AG04450 (cell line): Measurements from ENCODE around the gene EFCAB5. TPM values are rescaled to one million over a fixed set of nuclear protein-coding genes. Genes with fewer than 3 reads are reported as not detected.

Experiments used
- CTCF ChIA-PET: fragments of 300-600, 350-600 bp; formaldehyde crosslinking; extraction: SDS; loops from one replicate; lab custom pipeline; 2022; ENCODE audit warnings: antibody characterized with exemption, inconsistent platforms; lab: Charles Lee
- POLR2A ChIA-PET: fragments of 350-600 bp; formaldehyde crosslinking; extraction: SDS; loops from one replicate; lab custom pipeline; 2021; ENCODE audit warnings: antibody characterized with exemption, inconsistent platforms; lab: Yijun Ruan, JAX
- DNase-seq: peaks from one replicate; pipeline ENCODE4 v3.0.0-alpha.2; 2011; ENCODE audit warnings: low read depth, low spot score
- H3K27ac ChIP-seq: one replicate; pipeline ENCODE4 v1.5.1; 2012; ENCODE audit warnings: low read depth, low read length, control low read depth
- H3K27me3 ChIP-seq: one replicate; pipeline ENCODE4 v1.6.0; 2012; ENCODE audit warnings: low read length; ENCODE audit not compliant: control insufficient read depth, insufficient read depth
- H3K4me3 ChIP-seq: 2 replicates; pipeline ENCODE4 v1.5.1; 2011; ENCODE audit warnings: mild to moderate bottlenecking, low read depth, low read length, control low read depth
- H3K9me3 ChIP-seq: 2 replicates; pipeline ENCODE4 v1.5.1; 2012; ENCODE audit warnings: low read length; ENCODE audit not compliant: control insufficient read depth, insufficient read depth
- polyA plus RNA-seq: library from polyadenylated mRNA; depleted of rRNA; stranded (reverse); fragments of >200 nt; gene quantifications from 2 replicates; pipeline ENCODE4 v1.2.3, GENCODE V29; 2011
- TF ChIP-seq, protein P1 (sequence below): IDR thresholded peaks from 2 replicates; pipeline ENCODE4 v1.5.1; 2011; ENCODE audit warnings: low read depth, low read length, control low read depth, inconsistent platforms

Gene EFCAB5
- polyA plus RNA-seq, 1 experiment: 0.24 TPM

DNA sequence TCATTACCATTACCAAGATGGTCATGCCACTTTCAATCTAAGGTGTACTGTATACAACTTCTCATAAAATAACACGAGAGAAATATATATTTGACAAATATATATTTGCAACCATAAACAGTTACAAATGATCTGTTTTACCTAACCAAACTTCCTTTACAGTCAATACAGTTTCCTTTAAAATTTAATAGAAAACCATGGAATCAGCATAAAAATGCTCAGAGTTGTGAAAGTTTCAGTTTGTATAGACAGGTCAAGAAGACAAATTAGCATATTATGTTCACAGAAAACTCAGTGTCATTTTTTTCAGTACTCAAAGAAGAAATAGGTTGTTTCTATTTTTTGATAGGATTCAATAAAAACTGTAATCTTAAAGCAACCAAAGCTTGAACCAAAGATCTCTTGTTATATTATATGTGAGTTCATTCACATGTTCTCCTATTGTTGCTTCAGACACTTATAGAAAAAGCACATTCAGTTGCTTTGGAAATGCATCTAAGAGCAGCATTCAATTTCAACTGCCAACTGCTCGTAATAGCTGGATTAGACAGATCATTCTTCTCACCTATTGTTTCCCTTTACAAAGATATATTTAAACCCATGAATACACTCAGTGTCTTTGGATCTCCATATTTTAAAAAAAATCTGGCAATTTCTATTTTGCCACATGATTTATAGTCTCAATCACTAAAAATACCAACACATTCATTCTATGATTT lies 26.5 kb upstream of the EFCAB5 start:
- TF ChIP-seq, protein P1, sequence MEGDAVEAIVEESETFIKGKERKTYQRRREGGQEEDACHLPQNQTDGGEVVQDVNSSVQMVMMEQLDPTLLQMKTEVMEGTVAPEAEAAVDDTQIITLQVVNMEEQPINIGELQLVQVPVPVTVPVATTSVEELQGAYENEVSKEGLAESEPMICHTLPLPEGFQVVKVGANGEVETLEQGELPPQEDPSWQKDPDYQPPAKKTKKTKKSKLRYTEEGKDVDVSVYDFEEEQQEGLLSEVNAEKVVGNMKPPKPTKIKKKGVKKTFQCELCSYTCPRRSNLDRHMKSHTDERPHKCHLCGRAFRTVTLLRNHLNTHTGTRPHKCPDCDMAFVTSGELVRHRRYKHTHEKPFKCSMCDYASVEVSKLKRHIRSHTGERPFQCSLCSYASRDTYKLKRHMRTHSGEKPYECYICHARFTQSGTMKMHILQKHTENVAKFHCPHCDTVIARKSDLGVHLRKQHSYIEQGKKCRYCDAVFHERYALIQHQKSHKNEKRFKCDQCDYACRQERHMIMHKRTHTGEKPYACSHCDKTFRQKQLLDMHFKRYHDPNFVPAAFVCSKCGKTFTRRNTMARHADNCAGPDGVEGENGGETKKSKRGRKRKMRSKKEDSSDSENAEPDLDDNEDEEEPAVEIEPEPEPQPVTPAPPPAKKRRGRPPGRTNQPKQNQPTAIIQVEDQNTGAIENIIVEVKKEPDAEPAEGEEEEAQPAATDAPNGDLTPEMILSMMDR: no peak
- Histone ChIP-seq H3K27me3 (no peaks in the 10 kb centered on the region), H3K4me3 (no peak overlapping the region), H3K9me3 (no peaks in the 10 kb centered on the region), H3K27ac (no peak overlapping the region)
- ChIA-PET CTCF (interaction anchor here (0.8 kb wide), 1 partner anchor 108 kb away, joined by 5 read pairs; no protein-coding TSS in a partner anchor), POLR2A (no interaction called here)
- no peak for DNase-seq

DNA sequence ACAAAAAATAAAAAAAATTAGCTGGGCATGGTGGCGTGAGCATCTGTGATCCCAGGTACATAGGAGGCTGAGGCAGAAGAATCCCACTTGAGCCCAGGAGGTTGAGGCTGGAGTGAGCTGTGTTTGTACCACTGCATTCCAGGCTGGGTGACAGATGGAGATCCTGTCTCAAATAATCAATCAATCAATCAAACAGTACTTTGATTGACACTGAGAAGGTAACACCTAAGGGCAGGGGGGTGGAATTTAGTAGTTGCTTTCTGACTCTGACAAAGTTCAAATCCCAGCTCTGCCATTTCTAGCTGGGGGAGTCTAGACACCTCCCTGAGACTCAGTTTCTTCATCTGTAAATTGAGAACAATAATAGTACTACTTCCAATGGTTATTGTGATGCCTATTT lies 23.4 kb upstream of the EFCAB5 start:
- TF ChIP-seq, protein P1: no peak
- DNase-seq: no peak
- CTCF ChIA-PET: no interaction called here
- H3K27ac ChIP-seq: no peak overlapping the region
- POLR2A ChIA-PET: no interaction called here
- H3K4me3 ChIP-seq: no peak overlapping the region
- H3K27me3 ChIP-seq: no peaks in the 10 kb centered on the region
- H3K9me3 ChIP-seq: no peaks in the 10 kb centered on the region

DNA sequence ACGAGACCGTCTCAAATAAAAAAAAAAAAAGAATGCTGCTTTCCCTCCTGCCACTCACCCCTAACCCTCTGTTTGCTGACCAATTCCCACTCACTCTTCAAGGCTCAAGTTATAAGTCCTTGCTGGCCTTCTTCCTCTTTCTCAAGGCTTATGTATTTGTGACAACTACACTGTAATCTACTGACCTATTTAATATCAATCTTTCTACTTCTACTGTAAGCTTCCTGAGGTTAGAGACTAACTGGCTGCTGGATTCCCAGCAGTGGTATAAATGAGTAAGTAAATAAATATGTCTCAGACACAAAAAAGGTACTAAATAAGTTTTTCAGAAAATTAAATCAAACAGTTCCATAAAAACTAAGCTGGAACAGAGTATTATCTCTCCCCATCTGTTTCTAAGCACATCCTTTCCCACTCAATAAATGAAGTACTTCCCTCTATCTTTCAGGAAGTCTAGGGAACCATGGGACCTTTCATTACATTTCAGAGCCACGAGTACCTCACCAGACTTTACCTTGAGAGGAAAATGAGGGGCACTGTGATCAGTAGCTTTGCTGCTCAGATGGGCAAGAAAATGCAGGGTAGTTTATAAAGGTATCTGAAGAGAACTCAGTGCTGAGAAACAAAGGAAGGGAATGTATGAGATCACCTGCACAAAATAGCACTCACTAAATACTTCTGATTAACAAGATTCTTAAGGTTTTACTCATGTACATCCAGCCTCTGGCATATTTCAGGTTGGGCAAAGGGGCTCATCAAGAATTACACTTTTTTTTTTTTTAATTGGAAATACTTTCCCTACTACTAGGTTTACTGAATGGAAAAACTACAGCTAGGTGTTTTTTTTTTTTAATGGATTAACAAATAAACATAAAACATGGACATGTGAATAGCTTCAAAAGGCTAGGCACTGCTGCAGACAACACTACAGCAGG lies 22.2 kb upstream of the EFCAB5 start:
- CTCF ChIA-PET: interaction anchor here (0.7 to 2.4 kb wide), 4 partner anchors 12 to 174 kb away, joined by 3 to 28 read pairs (median 3); no protein-coding TSS in a partner anchor
- no peaks in the 10 kb centered on the region for H3K9me3 ChIP-seq
- TF ChIP-seq, protein P1: no peak
- POLR2A ChIA-PET: interaction anchor here (0.6 to 0.9 kb wide), 2 partner anchors 12 to 338 kb away, joined by 5 to 6 read pairs; no protein-coding TSS in a partner anchor
- no peak for DNase-seq
- H3K27me3 ChIP-seq: no peaks in the 10 kb centered on the region
- H3K4me3 ChIP-seq: no peak overlapping the region
- H3K27ac ChIP-seq: peak overlapping the region; percentile 52

DNA sequence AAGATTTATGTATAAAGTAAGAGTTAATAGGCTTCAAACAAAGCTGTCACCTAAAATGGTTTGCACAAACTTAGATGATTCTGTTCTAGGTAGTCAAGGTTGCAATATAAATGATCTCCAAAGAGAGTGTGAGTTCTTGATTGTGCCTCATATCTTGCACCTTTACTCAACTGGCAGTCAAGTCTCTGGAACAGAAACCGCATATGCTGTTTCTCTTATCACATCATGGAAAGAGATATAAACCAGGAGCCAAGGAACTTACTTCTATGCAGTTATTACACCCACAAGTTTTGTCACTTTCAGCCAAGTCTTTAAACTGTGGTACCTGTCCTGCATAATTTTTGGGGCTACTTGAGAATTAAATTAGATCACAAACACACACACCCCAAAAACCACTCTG lies 16.6 kb upstream of the EFCAB5 start:
- Histone ChIP-seq H3K27me3 (no peaks in the 10 kb centered on the region), H3K27ac (no peak overlapping the region), H3K9me3 (no peaks in the 10 kb centered on the region), H3K4me3 (no peak overlapping the region)
- POLR2A ChIA-PET: no interaction called here
- TF ChIP-seq, protein P1: no peak
- CTCF ChIA-PET: interaction anchor here (0.6 kb wide), 1 partner anchor 117 kb away, joined by 5 read pairs; no protein-coding TSS in a partner anchor
- no peak for DNase-seq
